Measurements from ENCODE around the gene RAB27A. TPM values are rescaled to one million over a fixed set of nuclear protein-coding genes. Genes with fewer than 3 reads are reported as not detected.

RAB27A gene
- total RNA-seq, 1 donor from 2014 or later: 17.8 TPM

- peaks cover 11% of the 10 kb centered on the region for H3K4me1 ChIP-seq (ENCODE audit: insufficient read depth, low read length)
- no peak overlapping the region for H3K27ac ChIP-seq (ENCODE audit: low read depth, low read length)
- peak overlapping the region; percentile 91 for H3K4me2 ChIP-seq (ENCODE audit: low read length)
- H3K79me2 ChIP-seq (ENCODE audit: insufficient read depth, low read length): peaks cover 40% of the 10 kb centered on the region
- H2AFZ ChIP-seq (ENCODE audit: low read depth, low read length): peak overlapping the region; percentile 88
- no peaks in the 10 kb centered on the region for H3K9me3 ChIP-seq (ENCODE audit: insufficient read depth, low read depth, low read length)
- peaks cover 34% of the 10 kb centered on the region for H4K20me1 ChIP-seq (ENCODE audit: insufficient read depth, low read length)
- peaks cover 19% of the 10 kb centered on the region for H3K4me1 Mint-ChIP-seq (ENCODE audit: low read depth, unreplicated experiment)
- peaks cover under 1% of the 10 kb centered on the region for H3K36me3 ChIP-seq (ENCODE audit: insufficient read depth, low read length)
- H3K36me3 Mint-ChIP-seq (ENCODE audit: low read depth, unreplicated experiment): peaks cover 1% of the 10 kb centered on the region
- FAIRE-seq (no peak), DNase-seq (ENCODE audit: low read depth) (no peak)
- no peaks in the 10 kb centered on the region for H3K9me3 Mint-ChIP-seq (ENCODE audit: unreplicated experiment)
- H3K4me3 Mint-ChIP-seq (ENCODE audit: unreplicated experiment): no peak overlapping the region
- peak overlapping the region; percentile 96 for H3K9ac ChIP-seq (ENCODE audit: low read length)
- no peaks in the 10 kb centered on the region for H3K27me3 ChIP-seq (ENCODE audit: insufficient read depth, low read length)
- TF ChIP-seq EZH2 (IDR thresholded peaks at IDR 0.05; ENCODE audit: insufficient read depth, low read length) (no peak), CTCF (IDR thresholded peaks at IDR 0.05; ENCODE audit: insufficient read depth, low read depth, low read length) (no peak)
- peak overlapping the region; percentile 89 for H3K4me3 ChIP-seq (ENCODE audit: insufficient read depth, low read depth, low read length)
- H3K27ac Mint-ChIP-seq (ENCODE audit: unreplicated experiment): no peak overlapping the region
- no peaks in the 10 kb centered on the region for H3K27me3 Mint-ChIP-seq (ENCODE audit: low read depth, unreplicated experiment)
Measured at GRCh38 chr15:55197719-55198118, 91.9 kb downstream of the RAB27A start.

- Mint-ChIP-seq H3K9me3 (ENCODE audit: unreplicated experiment) (no peaks in the 10 kb centered on the region), H3K36me3 (ENCODE audit: low read depth, unreplicated experiment) (peaks cover 1% of the 10 kb centered on the region), H3K27ac (ENCODE audit: unreplicated experiment) (no peak overlapping the region), H3K4me1 (ENCODE audit: low read depth, unreplicated experiment) (peaks cover 20% of the 10 kb centered on the region), H3K4me3 (ENCODE audit: unreplicated experiment) (no peak overlapping the region), H3K27me3 (ENCODE audit: low read depth, unreplicated experiment) (no peaks in the 10 kb centered on the region)
- H3K36me3 ChIP-seq (ENCODE audit: insufficient read depth, low read length): peaks cover 4% of the 10 kb centered on the region
- peaks cover 11% of the 10 kb centered on the region for H3K4me1 ChIP-seq (ENCODE audit: insufficient read depth, low read length)
- H3K9ac ChIP-seq (ENCODE audit: low read length): peak overlapping the region; percentile 96
- H3K4me3 ChIP-seq (ENCODE audit: insufficient read depth, low read depth, low read length): peak overlapping the region; percentile 89
- peak overlapping the region; percentile 94 for H3K27ac ChIP-seq (ENCODE audit: low read depth, low read length)
- H3K79me2 ChIP-seq (ENCODE audit: insufficient read depth, low read length): peaks cover 44% of the 10 kb centered on the region
- no peaks in the 10 kb centered on the region for H3K9me3 ChIP-seq (ENCODE audit: insufficient read depth, low read depth, low read length)
- H2AFZ ChIP-seq (ENCODE audit: low read depth, low read length): peak overlapping the region; percentile 88
- H3K27me3 ChIP-seq (ENCODE audit: insufficient read depth, low read length): no peaks in the 10 kb centered on the region
- peaks cover 38% of the 10 kb centered on the region for H4K20me1 ChIP-seq (ENCODE audit: insufficient read depth, low read length)
- DNase-seq (ENCODE audit: low read depth) (no peak), FAIRE-seq (no peak)
- TF ChIP-seq CTCF (IDR thresholded peaks at IDR 0.05; ENCODE audit: insufficient read depth, low read depth, low read length): no peak
- TF ChIP-seq EZH2 (IDR thresholded peaks at IDR 0.05; ENCODE audit: insufficient read depth, low read length): no peak
- peak overlapping the region; percentile 91 for H3K4me2 ChIP-seq (ENCODE audit: low read length)
Measured at GRCh38 chr15:55197362-55197705, 92.3 kb downstream of the RAB27A start.

DNA sequence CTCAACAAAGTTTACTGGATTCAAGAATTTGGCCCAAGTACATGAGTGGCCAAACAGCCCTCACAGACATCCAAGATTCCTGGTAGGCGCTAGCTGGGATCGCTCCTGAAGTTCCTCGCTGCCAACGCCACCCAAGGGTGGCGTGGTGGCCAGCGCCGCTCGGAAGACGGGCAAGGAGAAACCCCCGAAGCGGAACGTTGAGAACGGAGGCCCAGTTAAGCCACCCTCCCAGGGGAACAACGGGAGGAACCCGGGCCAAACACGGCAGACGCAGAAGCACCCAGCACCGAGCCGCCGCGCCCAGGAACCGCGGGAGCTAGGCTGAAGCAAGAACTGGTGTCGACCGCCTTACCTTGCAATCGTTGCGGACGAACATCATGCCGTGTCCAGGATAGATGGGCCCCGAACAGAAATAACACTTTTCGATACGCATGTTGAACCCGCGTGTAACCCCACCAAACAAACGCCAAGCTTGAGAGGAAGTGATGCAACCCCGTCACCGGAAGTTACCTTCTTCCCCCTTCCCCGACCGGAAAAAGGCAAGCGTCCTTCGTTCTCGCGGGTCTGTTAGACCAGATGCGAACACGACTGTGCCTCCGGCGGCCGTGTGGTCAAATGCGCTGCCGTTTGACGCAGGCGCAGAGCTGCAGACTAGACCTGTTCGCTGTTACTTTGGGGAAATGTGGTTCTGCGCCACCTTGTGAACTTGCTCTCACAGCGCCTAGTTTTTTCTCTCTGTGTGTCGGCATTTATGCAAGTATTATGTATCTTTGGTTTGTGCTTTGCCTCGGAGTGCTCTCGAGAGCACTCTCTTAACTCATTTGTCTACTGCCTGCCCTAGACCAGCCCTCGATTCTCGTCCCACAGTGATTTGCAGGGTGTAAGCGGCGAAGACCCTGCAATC, 92.9 kb downstream of the RAB27A start, which contains the start of gene RSL24D1:
Gene RSL24D1 (minus strand): TSS at position 484 of the 904 bp plus-strand sequence. CDS start 51 bp downstream, at position 433.
- Histone ChIP-seq H3K4me1 (ENCODE audit: insufficient read depth, low read length) (peaks cover 11% of the 10 kb centered on the region), H3K36me3 (ENCODE audit: insufficient read depth, low read length) (peaks cover 10% of the 10 kb centered on the region), H3K27me3 (ENCODE audit: insufficient read depth, low read length) (no peaks in the 10 kb centered on the region), H3K9me3 (ENCODE audit: insufficient read depth, low read depth, low read length) (no peaks in the 10 kb centered on the region), H3K27ac (ENCODE audit: low read depth, low read length) (peak within 1 kb of the TSS; percentile 94), H3K9ac (ENCODE audit: low read length) (peak within 1 kb of the TSS; percentile 96), H2AFZ (ENCODE audit: low read depth, low read length) (peak within 1 kb of the TSS; percentile 88), H3K4me3 (ENCODE audit: insufficient read depth, low read depth, low read length) (peak within 1 kb of the TSS; percentile 89), H4K20me1 (ENCODE audit: insufficient read depth, low read length) (peaks cover 44% of the 10 kb centered on the region), H3K79me2 (ENCODE audit: insufficient read depth, low read length) (peaks cover 50% of the 10 kb centered on the region), H3K4me2 (ENCODE audit: low read length) (peak within 1 kb of the TSS; percentile 91)
- H3K9me3 Mint-ChIP-seq (ENCODE audit: unreplicated experiment): no peaks in the 10 kb centered on the region
- H3K36me3 Mint-ChIP-seq (ENCODE audit: low read depth, unreplicated experiment): peaks cover 1% of the 10 kb centered on the region
- H3K4me1 Mint-ChIP-seq (ENCODE audit: low read depth, unreplicated experiment): peaks cover 20% of the 10 kb centered on the region
- H3K4me3 Mint-ChIP-seq (ENCODE audit: unreplicated experiment): no peak within 1 kb of the TSS
- H3K27me3 Mint-ChIP-seq (ENCODE audit: low read depth, unreplicated experiment): no peaks in the 10 kb centered on the region
- no peak within 1 kb of the TSS for H3K27ac Mint-ChIP-seq (ENCODE audit: unreplicated experiment)
- peak; percentile 100 for FAIRE-seq
- DNase-seq (ENCODE audit: low read depth): peak; percentile 97
- TF ChIP-seq EZH2 (IDR thresholded peaks at IDR 0.05; ENCODE audit: insufficient read depth, low read length): no peak
- no peak for TF ChIP-seq CTCF (IDR thresholded peaks at IDR 0.05; ENCODE audit: insufficient read depth, low read depth, low read length)

All from astrocyte (in vitro differentiated cells and primary cell).